A673 (cell line): ENCODE data around the gene WNK2.

Source experiments
- EZH2 ChIP-seq: fragments of 200-600 bp; sonication (generic); IDR thresholded peaks from 2 replicates; pipeline ENCODE4 v1.6.1; 2017; ENCODE audit warnings: borderline replicate concordance, low read depth, mild to moderate bottlenecking, mixed read lengths, antibody characterized with exemption, low read length; ENCODE audit not compliant: poor library complexity, severe bottlenecking
- TF ChIP-seq, protein P1 (sequence below): fragments of 300-800, 200-600 bp; sonication (generic); conservative IDR thresholded peaks from 2 replicates; pipeline ENCODE4 v1.5.1; 2017; ENCODE audit warnings: low read depth, mild to moderate bottlenecking, antibody characterized with exemption, low read length, moderate library complexity, mixed read lengths

DNA sequence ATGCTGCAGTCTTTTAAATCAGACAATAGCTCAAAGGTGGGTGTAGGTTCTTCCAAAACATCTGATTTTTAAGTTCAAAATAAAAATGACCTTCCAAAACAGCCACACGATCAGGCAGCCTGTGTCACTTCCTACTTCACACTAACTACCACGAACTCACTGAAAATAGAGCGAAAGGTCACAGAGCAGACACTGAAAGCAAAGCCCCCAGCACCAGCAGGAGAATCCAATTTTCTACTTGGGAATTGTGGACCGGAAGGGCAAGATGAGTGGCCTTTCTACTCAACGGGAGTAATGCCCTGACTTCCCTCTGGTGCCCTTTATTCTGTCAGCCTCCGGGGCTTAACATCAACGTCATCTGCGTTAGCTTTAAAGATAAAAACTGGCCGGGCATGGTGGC is 159.7 kb downstream of the WNK2 start:
- TF ChIP-seq, protein P1, sequence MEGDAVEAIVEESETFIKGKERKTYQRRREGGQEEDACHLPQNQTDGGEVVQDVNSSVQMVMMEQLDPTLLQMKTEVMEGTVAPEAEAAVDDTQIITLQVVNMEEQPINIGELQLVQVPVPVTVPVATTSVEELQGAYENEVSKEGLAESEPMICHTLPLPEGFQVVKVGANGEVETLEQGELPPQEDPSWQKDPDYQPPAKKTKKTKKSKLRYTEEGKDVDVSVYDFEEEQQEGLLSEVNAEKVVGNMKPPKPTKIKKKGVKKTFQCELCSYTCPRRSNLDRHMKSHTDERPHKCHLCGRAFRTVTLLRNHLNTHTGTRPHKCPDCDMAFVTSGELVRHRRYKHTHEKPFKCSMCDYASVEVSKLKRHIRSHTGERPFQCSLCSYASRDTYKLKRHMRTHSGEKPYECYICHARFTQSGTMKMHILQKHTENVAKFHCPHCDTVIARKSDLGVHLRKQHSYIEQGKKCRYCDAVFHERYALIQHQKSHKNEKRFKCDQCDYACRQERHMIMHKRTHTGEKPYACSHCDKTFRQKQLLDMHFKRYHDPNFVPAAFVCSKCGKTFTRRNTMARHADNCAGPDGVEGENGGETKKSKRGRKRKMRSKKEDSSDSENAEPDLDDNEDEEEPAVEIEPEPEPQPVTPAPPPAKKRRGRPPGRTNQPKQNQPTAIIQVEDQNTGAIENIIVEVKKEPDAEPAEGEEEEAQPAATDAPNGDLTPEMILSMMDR = no peak
- TF ChIP-seq EZH2 = no peak
